Stimulated activated CD8-positive, alpha-beta memory T cell treated with anti-CD3 and anti-CD28 coated beads, Interleukin-7, amount 100 ng/mL, for 24 hours (primary cell): ENCODE results near the gene GPR39.

Experiments
- DNase-seq: peaks from one replicate; pipeline ENCODE4 v3.0.0-alpha.2; 2020; ENCODE audit warnings: low read depth

Gene GPR39

DNA sequence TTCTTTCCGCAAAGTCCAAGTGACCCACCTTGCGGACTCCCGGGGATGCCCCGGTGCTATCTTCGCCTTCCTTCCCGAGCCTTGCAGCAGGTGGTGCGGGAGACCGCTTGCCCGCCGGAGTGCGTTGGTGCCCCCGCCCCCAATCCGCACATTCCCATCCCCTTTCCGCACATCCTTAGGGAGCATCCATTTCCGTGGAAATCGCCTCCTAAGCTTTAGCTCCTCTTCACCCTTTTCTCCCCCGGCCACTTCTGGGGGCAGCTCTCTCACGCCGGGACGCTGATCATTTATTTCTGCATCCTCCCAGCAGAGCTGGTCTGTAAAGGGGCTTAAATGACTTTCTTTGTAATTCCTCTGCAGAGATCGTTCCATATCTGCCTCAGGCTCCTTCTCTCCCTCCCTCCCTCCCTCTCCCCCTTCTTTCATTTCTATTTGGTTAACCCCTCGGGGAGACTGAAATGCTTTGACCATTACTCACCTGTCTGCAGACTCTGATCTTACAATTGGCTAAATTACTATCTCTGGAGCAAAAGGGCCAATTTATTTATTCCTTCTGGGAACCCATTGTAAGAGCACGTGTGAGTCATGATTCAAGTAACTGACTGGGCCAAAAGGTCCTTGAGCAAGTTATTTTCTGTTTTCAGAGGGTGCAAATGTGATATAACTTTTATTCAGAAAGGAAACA lies 254.7 kb downstream of the GPR39 start:
- no peak for DNase-seq

DNA sequence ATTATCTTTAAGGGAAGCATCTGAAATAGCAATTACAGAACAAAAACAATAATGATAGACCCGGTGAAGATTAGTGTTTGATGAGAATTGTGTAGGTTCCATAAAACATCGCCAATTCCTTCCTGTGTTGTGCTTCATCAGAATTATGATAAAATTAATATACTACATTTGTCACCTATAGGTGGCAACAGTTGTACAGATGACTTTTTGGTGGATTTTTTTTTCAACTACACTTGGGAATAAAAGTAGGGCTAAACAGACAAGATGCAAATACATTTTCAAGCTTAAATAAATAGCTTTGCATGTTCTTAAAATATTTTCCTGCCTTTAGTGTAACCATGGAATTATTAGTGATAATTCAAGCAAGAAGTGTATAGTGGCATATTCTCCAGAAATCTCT lies 260.4 kb downstream of the GPR39 start:
- no peak for DNase-seq

DNA sequence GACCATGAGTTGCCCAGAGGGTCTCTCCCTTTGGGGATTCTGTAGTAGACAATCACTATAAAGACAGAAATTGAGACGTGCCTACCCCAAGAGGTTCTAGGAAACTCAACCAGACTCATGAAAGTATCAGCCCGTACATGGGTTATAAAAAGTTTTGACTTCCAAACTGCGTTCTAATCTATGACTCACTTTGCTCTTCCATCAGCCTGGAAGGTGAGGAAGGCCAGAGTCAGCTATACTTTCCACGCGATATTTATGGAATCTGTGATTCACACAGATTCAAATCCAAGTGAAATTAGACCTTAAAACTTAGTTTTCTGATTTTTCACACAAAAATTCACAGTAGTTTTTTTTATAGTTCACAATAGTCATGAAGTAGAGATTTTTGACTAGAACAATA lies 261.1 kb downstream of the GPR39 start:
- no peak for DNase-seq

DNA sequence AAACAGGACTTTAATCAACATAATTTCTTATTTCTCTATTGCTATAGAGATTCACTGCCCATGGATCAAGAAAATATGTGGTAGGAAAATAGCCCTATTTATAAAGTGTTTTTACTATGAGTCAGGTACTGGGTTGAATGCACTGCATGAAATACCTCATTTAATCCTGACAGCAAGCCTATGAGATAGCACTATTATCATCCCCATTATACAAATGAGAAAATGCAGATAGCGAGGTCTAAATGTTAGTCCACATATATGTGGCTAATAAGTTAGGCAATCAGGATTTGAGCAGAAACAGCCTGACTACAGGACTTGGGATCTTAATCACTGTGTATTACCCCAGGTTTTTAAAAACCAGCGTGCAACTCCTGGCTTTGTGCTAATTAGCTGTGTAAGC lies 261.9 kb downstream of the GPR39 start:
- DNase-seq, result no peak

DNA sequence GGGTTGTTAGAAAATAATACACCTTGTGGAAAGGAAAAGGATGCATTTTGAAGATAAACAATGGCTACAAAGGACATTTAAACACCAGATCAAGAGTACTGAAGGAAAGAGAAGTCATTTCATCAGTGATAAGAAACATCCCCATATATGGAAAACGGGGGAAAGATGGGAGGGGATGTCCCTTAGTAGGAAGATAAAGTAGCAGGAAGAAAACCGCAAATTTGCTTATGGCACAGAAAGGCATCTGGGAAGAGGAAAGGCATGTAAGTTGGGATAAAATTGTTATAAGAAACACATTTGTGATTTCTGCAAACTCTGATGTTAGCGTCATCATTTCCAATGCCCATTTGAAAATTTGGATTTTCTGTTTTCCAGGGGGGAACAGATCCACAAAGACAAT lies 263.9 kb downstream of the GPR39 start:
- no peak for DNase-seq

DNA sequence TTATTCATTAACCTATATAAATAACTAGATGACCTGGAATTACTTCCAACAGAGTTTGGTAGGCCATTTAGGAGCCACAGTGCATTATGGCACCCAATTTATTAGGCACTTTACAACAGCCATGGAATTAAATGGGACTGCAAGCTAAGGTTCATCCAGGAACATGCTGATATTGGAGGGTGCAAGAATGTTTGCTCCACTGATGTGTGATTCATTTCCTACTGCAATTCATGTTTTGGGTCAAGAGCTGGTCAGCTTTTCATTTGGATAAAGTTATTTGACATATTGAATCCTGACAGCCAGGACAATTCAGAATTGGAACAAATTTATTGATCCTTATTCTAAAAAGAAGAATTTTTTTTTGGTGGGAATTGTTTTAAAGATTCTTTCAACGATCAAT lies 265.2 kb downstream of the GPR39 start:
- DNase-seq, result no peak

DNA sequence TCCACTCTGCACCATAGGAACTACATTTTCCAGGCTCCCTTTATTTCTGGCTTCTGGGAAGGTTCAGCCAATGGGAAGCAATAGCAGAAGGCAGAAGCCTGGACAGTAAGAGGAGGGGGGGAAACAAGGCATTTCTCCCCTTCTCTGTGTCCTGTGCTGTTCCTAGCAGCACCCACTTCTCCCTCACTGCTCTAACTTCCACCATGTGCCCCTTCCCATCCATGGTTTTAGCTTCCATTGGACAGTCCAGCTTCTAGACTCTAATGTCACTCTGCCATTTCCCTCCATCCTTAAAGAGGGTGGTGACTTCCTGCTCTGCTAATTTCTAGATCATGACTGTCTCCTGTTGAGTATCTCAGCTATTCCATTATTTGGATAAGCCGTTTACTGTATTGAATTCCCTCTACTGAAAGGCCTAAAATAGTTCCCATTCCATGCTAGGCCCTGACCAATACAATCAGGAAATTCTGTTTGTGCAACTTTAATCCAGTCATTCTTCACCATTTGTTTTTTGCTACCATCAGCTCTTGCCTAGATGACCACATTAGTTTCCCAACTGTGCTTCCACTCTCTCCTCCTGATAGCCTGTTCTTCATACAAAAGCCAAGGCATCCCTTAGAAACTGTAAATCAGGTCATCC lies 274.2 kb downstream of the GPR39 start:
- DNase-seq, result no peak

DNA sequence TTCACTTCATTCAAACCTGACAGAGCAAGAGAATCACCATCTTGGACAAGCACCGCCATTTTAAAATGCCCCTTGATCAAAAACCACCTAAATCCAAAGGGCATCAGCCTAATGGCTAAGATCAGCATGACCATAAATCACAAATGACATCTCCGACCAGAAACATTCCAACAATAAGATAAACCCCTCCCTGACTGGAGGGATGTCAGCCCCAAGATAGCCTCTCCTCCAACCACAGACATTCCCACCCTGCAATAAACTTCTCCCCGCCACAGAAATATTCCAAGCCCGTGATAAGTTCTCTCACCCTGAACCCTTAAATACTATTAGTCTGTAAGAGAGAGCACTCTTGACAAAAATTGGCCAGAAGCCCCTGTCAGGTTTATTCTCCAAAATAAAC lies 275.0 kb downstream of the GPR39 start:
- DNase-seq, result no peak

DNA sequence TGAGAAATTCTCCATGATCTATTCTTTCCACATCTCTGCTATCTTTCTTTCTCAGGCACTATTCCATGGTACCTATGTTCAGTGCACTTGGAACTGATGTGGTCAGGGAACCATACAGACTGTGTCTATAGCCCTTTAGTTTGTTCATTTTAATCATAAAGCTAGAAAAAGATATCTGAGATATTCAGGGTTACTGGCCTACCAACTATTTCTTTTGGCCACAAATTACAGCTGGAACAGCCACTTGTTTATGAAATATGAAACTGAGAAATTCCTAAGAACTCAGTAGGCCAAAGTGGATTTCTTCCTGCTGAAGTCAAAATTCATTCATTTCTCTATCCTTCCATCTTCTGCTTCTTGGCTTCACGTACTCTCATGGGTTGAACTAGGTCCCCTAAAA lies 276.2 kb downstream of the GPR39 start:
- DNase-seq, result no peak
